ENCODE measurements around the gene HCFC1R1. TPM values are rescaled to one million over a fixed set of nuclear protein-coding genes. Genes with fewer than 3 reads are reported as not detected.

The HCFC1R1 gene
- total RNA-seq, 1 experiment from 2014 or later: 61.3 TPM

GRCh38 chr16:2986623-2987188 is 37.0 kb downstream of the HCFC1R1 start:
- no peaks in the 10 kb centered on the region for H3K9me3 Mint-ChIP-seq
- no peak overlapping the region for H2BK15ac ChIP-seq (ENCODE audit: low read depth, low read length)
- H4K5ac ChIP-seq (ENCODE audit: insufficient read length, low read depth, low read length): no peak overlapping the region
- H2BK12ac ChIP-seq (ENCODE audit: insufficient read length, low read depth, low read length): no peak overlapping the region
- H4K91ac ChIP-seq (ENCODE audit: insufficient read length, low read depth, low read length): no peak overlapping the region
- no peak overlapping the region for H2BK120ac ChIP-seq (ENCODE audit: low read depth, low read length, poor library complexity, severe bottlenecking)
- no peaks in the 10 kb centered on the region for H3K36me3 Mint-ChIP-seq (ENCODE audit: insufficient read depth in 1 of 3, low read depth in 3 of 3)
- no peaks in the 10 kb centered on the region for H3K27me3 ChIP-seq (ENCODE audit: insufficient read depth, low read length)
- no peak overlapping the region for H3K56ac ChIP-seq (ENCODE audit: insufficient read length, low read depth, low read length)
- no peak overlapping the region for H3K9ac ChIP-seq (ENCODE audit: extremely low read depth, insufficient read length, low read length)
- no peaks in the 10 kb centered on the region for H3K9me3 ChIP-seq (ENCODE audit: control insufficient read depth, low read depth, low read length)
- H2BK20ac ChIP-seq (ENCODE audit: low read depth, low read length, poor library complexity, severe bottlenecking): no peak overlapping the region
- H3K18ac ChIP-seq (ENCODE audit: insufficient read length, low read depth, low read length): no peak overlapping the region
- H4K20me1 ChIP-seq (ENCODE audit: control insufficient read depth, insufficient read depth, insufficient read length): no peaks in the 10 kb centered on the region
- H3K4me1 Mint-ChIP-seq: peaks cover 23 to 52% of the 10 kb centered on the region in 2 experiments
- TF ChIP-seq CTCF (conservative IDR thresholded peaks at IDR 0.05): no peak
- no peaks in the 10 kb centered on the region; the same call in 1 of the 2 replicates for H3K4me1 ChIP-seq (ENCODE audit: insufficient read depth, low read length)
- peak overlapping the region; percentile 63; the same call in 1 of the 2 replicates for H3K14ac ChIP-seq (ENCODE audit: insufficient read depth, low read length)
- H3K79me2 ChIP-seq (ENCODE audit: insufficient read depth, low read length): no peaks in the 10 kb centered on the region
- no peak overlapping the region for H2BK5ac ChIP-seq (ENCODE audit: insufficient read length, low read length)
- no peak overlapping the region for H3K23ac ChIP-seq (ENCODE audit: insufficient read length, low read depth, low read length)
- H3K27ac ChIP-seq (ENCODE audit: insufficient read length, low read depth, low read length): no peak overlapping the region
- H3K4me3 Mint-ChIP-seq: no peak overlapping the region
- peaks cover 10% of the 10 kb centered on the region for H3K27me3 Mint-ChIP-seq (ENCODE audit: low read depth)
- no peak overlapping the region for H2AFZ ChIP-seq (ENCODE audit: low read length)
- no peak overlapping the region for H3K4me2 ChIP-seq (ENCODE audit: insufficient read depth, insufficient read length, low read length)
- no peak overlapping the region for H3K4ac ChIP-seq (ENCODE audit: low read depth, low read length)
- no peaks in the 10 kb centered on the region for H3K23me2 ChIP-seq (ENCODE audit: insufficient read length, low read depth, low read length, poor library complexity, severe bottlenecking)
- no peak for DNase-seq
- H3K79me1 ChIP-seq (ENCODE audit: insufficient read depth, low read depth, low read length, poor library complexity, severe bottlenecking): no peaks in the 10 kb centered on the region
- WGBS (ENCODE audit: extremely low coverage, insufficient read length, low lambda C conversion rate): no CpG with 5 or more reads among the region's 17 CpGs
- peak overlapping the region in 1 of 3 experiments; percentile 74; a peak in 1 of 7 replicates for H3K27ac Mint-ChIP-seq
- no peak overlapping the region for H4K8ac ChIP-seq (replicated peaks; ENCODE audit: insufficient read length, low read depth, low read length)
- no peak overlapping the region for H2AK5ac ChIP-seq (ENCODE audit: insufficient read length, low read length)
- no peak overlapping the region for H3T11ph ChIP-seq (ENCODE audit: low read length)

All from H9 (cell line).